HCT116 (cell line): ENCODE data around the gene ERC1. TPM values are rescaled to one million over a fixed set of nuclear protein-coding genes. Genes with fewer than 3 reads are reported as not detected.
"Not testable (repeated sequence)": the region's sequence is repeated elsewhere in the genome, so short reads cannot be mapped to it uniquely, and the experiment has no call there.

ENCODE experiments used
- ATAC-seq: fragments of 200-7000 bp; cut with Tn5 transposase; 2 replicates; pipeline ENCODE4 v1.9.1; 2020; ENCODE audit warnings: mild to moderate bottlenecking, moderate library complexity
- BruUV-seq: library from RNA; stranded (reverse); fragments of 400-500 nt; replicated peaks from 2 replicates; lab custom pipeline; 2021; lab: Mats Ljungman, UMichigan
- CTCF ChIA-PET: fragments of 300-600 bp; sonication (Branson Sonifier 250); formaldehyde crosslinking; loops from one replicate; lab custom pipeline; 2021; ENCODE audit warnings: antibody characterized with exemption; lab: Charles Lee
- POLR2A ChIA-PET: fragments of 300-600, 350-600 bp; sonication (Branson Sonifier 250); formaldehyde crosslinking; loops from one replicate; lab custom pipeline; 2021; ENCODE audit warnings: antibody characterized with exemption; lab: Charles Lee
- RAD21 ChIA-PET, 2 experiments: fragments of 300-600 bp; sonication (Branson Sonifier 250); formaldehyde crosslinking; loops; one replicate each; lab custom pipeline; 2023; ENCODE audit warnings: low total read pairs in 2 of 2; ENCODE audit not compliant: uncharacterized antibody in 2 of 2, unreplicated experiment in 2 of 2, low non-redundant PET in 1 of 2; lab: Charles Lee
- DNase-seq: peaks from one replicate; pipeline ENCODE4 v3.0.0-alpha.2; 2010; ENCODE audit warnings: low read depth, low spot score
- H2AFZ ChIP-seq: fragments of 200-600 bp; shearing (Covaris generic), sonication (generic); 2 replicates; pipeline ENCODE4 v1.6.1; 2017; ENCODE audit warnings: low read depth, mixed run types, mixed read lengths, antibody characterized with exemption, low read length; ENCODE audit not compliant: poor library complexity, severe bottlenecking
- H3K27ac ChIP-seq: 2 replicates; pipeline ENCODE4 v1.5.1; 2012; ENCODE audit warnings: low read depth, low read length
- H3K27me3 ChIP-seq: fragments of 200-600 bp; sonication (generic); 2 replicates; pipeline ENCODE4 v1.6.1; 2016; ENCODE audit warnings: mixed run types, low read length, mixed read lengths; ENCODE audit not compliant: insufficient read depth
- H3K36me3 ChIP-seq, 2 experiments: fragments of 200-500 bp in 1 of 2; fragments of 200-600 bp in 1 of 2; sonication (Bioruptor generic) in 1 of 2; sonication (generic) in 1 of 2; 2 replicates each; pipeline versions ENCODE4 v1.5.1 to v1.6.1; 2014 to 2016; ENCODE audit warnings: low read length in 2 of 2, inconsistent platforms in 1 of 2, mixed read lengths in 1 of 2, mixed run types in 1 of 2; ENCODE audit not compliant: insufficient read depth in 2 of 2, control insufficient read depth in 1 of 2
- H3K4me1 ChIP-seq, 2 experiments: fragments of 200-600 bp in 1 of 2; sonication (generic) in 1 of 2; 2 replicates each; pipeline versions ENCODE4 v1.5.1 to v1.6.1; 2012 to 2017; ENCODE audit warnings: low read length in 2 of 2, inconsistent platforms in 1 of 2, mild to moderate bottlenecking in 1 of 2, mixed read lengths in 1 of 2, mixed run types in 1 of 2, moderate library complexity in 1 of 2; ENCODE audit not compliant: insufficient read depth in 2 of 2, control insufficient read depth in 1 of 2
- H3K4me2 ChIP-seq: fragments of 200-600 bp; sonication (generic); 2 replicates; pipeline ENCODE4 v1.6.1; 2017; ENCODE audit warnings: mixed run types, low read length, mixed read lengths
- H3K4me3 ChIP-seq, 2 experiments: fragments of 200-600 bp in 1 of 2; sonication (generic) in 1 of 2; replicated peaks in 1 of 2; 2 replicates each; pipeline ENCODE4 v1.5.1; 2011 to 2016; ENCODE audit warnings: low read length in 2 of 2, control low read depth in 1 of 2, low read depth in 1 of 2, mild to moderate bottlenecking in 1 of 2, mixed read lengths in 1 of 2, mixed run types in 1 of 2
- H3K79me2 ChIP-seq: fragments of 200-600 bp; sonication (generic); 2 replicates; pipeline ENCODE4 v1.6.1; 2017; ENCODE audit warnings: mild to moderate bottlenecking, mixed run types, low read length, moderate library complexity, mixed read lengths; ENCODE audit not compliant: insufficient read depth
- H3K9ac ChIP-seq: fragments of 200-600 bp; sonication (generic); 2 replicates; pipeline ENCODE4 v1.6.1; 2016; ENCODE audit warnings: low read length, mixed read lengths
- H3K9me2 ChIP-seq: fragments of 200-600 bp; sonication (generic), shearing (Covaris generic); 2 replicates; pipeline ENCODE4 v1.6.1; 2017; ENCODE audit warnings: mixed run types, mild to moderate bottlenecking, moderate library complexity; ENCODE audit not compliant: insufficient read depth
- H3K9me3 ChIP-seq, 2 experiments: fragments of 200-500 bp in 1 of 2; fragments of 200-600 bp in 1 of 2; sonication (Bioruptor generic) in 1 of 2; sonication (generic) in 1 of 2; 2 replicates each; pipeline ENCODE4 v1.6.1; 2014 to 2017; ENCODE audit warnings: low read length in 2 of 2, mixed read lengths in 2 of 2, inconsistent platforms in 1 of 2, low read depth in 1 of 2, mild to moderate bottlenecking in 1 of 2, mixed run types in 1 of 2, moderate library complexity in 1 of 2; ENCODE audit not compliant: control insufficient read depth in 1 of 2, insufficient read depth in 1 of 2
- H4K20me1 ChIP-seq: fragments of 200-600 bp; sonication (generic), shearing (Covaris generic); 2 replicates; pipeline ENCODE4 v1.6.1; 2017; ENCODE audit warnings: mixed run types, mild to moderate bottlenecking, moderate library complexity; ENCODE audit not compliant: insufficient read depth
- SRF ChIP-seq: IDR thresholded peaks from 2 replicates; pipeline ENCODE4 v1.6.1; 2012; ENCODE audit warnings: low read depth
- intact Hi-C: fragments of 100-400 bp; cut with micrococcal nuclease; formaldehyde crosslinking; loops from 2 replicates; pipeline ENCODE4 v1.10.0; 2022
- total RNA-seq: library from RNA; stranded (reverse); gene quantifications from one replicate; pipeline ENCODE4 v1.2.1, GENCODE V29; 2021; ENCODE audit not compliant: unreplicated experiment
- TF ChIP-seq, protein P1 (sequence below), 3 experiments: fragments of 200-600 bp in 1 of 3; sonication (generic) in 1 of 3; IDR thresholded peaks in 2 of 3; conservative IDR thresholded peaks in 1 of 3; 2 replicates each; pipeline ENCODE4 v1.5.1; 2012 to 2017; ENCODE audit warnings: low read depth in 2 of 3, low read length in 2 of 3, antibody characterized with exemption in 1 of 3, borderline replicate concordance in 1 of 3, control low read depth in 1 of 3, mild to moderate bottlenecking in 1 of 3, mixed read lengths in 1 of 3, mixed run types in 1 of 3, moderate library complexity in 1 of 3; ENCODE audit not compliant: insufficient read depth in 1 of 3

ERC1 gene
- total RNA-seq, 1 experiment from 2014 or later: 41.9 TPM

DNA sequence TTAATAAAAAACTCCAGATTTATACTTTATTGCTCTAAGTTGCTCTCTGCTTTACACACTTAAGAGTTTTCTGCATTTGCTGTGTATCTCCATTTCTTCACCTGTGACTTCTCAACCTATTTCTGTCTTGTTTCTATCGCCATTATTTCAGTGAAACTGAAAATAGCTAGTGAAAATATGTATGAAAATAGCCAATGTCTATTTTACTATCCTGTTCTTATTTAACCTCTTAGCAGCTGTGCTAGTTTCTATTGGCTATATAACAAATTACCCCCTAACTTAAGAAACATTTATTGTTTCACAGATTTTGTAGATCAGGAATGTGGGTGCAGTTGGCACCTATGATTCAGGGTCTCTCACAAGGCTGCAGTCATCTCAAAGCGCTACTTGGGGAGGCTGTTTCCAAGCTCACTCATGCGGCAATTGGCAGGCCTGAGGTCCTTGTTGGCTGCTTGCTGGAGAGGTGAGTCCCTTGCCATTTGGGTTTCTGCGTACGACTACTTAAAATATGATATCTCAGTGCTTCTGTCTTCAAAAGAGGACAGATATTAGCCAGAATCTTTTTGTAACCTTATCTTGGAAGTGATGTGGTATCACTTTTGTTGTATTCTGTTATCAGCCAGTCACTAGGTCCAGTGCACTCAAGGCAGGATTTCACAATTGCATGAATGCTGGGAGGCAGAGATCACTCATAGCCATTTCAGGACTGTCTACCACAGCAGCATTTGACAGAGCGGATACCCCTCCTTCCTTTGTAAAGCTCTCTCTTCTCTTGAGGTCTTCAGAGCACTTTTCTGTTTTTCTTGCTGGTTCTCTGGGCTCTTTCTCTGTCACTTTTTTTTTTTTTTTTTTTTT, 7.2 kb downstream of the ERC1 start:
- Histone ChIP-seq H3K4me2 (no peak overlapping the region), H2AFZ (no peak overlapping the region), H3K4me3 (no peak overlapping the region), H3K27ac (no peak overlapping the region), H3K9me3 (no peaks in the 10 kb centered on the region), H3K9ac (no peak overlapping the region), H3K36me3 (no peaks in the 10 kb centered on the region), H3K27me3 (no peaks in the 10 kb centered on the region), H3K4me1 (peaks cover 0 to 13% of the 10 kb centered on the region in 2 experiments; a peak in 2 of 4 replicates), H3K79me2 (peaks cover 79% of the 10 kb centered on the region), H3K9me2 (no peaks in the 10 kb centered on the region), H4K20me1 (no peaks in the 10 kb centered on the region)
- POLR2A ChIA-PET: no interaction called here
- ATAC-seq (no peak), DNase-seq (no peak)
- BruUV-seq: no TSS peak
- CTCF ChIA-PET: no interaction called here
- RAD21 ChIA-PET: no interaction called here
- intact Hi-C loops: no loop called here
- no peak for TF ChIP-seq SRF
- TF ChIP-seq, protein P1, sequence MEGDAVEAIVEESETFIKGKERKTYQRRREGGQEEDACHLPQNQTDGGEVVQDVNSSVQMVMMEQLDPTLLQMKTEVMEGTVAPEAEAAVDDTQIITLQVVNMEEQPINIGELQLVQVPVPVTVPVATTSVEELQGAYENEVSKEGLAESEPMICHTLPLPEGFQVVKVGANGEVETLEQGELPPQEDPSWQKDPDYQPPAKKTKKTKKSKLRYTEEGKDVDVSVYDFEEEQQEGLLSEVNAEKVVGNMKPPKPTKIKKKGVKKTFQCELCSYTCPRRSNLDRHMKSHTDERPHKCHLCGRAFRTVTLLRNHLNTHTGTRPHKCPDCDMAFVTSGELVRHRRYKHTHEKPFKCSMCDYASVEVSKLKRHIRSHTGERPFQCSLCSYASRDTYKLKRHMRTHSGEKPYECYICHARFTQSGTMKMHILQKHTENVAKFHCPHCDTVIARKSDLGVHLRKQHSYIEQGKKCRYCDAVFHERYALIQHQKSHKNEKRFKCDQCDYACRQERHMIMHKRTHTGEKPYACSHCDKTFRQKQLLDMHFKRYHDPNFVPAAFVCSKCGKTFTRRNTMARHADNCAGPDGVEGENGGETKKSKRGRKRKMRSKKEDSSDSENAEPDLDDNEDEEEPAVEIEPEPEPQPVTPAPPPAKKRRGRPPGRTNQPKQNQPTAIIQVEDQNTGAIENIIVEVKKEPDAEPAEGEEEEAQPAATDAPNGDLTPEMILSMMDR (IDR thresholded peaks at IDR 0.05 in 2 of 3, conservative IDR thresholded peaks at IDR 0.05 in 1 of 3; ENCODE audit: borderline replicate concordance in 1 of 3, insufficient read depth in 1 of 3, low read depth in 2 of 3, low read length in 2 of 3): no peak

DNA sequence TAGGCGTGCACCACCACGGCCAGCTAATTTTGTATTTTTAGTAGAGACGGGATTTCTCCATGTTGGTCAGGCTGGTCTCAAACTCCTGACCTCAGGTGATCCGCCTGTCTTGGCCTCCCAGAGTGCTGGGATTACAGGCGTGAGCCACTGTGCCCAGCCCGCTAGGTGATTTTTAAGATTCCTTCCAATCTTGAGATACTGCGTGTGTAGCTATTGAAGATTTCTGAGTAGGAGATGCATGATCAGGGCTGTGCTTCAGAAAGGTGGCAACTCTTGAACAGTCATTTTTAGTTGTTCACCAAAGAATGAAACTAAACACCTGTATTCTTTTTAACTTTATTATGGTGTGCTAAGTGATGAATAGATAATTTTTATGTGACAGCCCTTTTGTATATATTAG, 8.7 kb downstream of the ERC1 start:
- H3K27ac ChIP-seq, BruUV-seq, H4K20me1 ChIP-seq, H3K27me3 ChIP-seq, H3K9ac ChIP-seq, RAD21 ChIA-PET, ATAC-seq, intact Hi-C loops, H3K9me2 ChIP-seq, DNase-seq, POLR2A ChIA-PET, H3K36me3 ChIP-seq, CTCF ChIA-PET, H2AFZ ChIP-seq, H3K9me3 ChIP-seq, H3K4me3 ChIP-seq: not testable (repeated sequence)
- Histone ChIP-seq H3K4me1 (peaks cover 0 to 11% of the 10 kb centered on the region in 2 experiments; a peak in 2 of 4 replicates), H3K79me2 (peaks cover 76% of the 10 kb centered on the region), H3K4me2 (0 out of 2 replicates have a peak overlapping the region, but pooled peaks have one; percentile 2)
